Liver (tissue), 2 donors: Measurements from ENCODE around the gene KRTAP5-2.

Source experiments
- CTCF ChIP-seq: fragments of 150-350 bp; IDR thresholded peaks from 2 replicates; pipeline ENCODE4 v1.5.1; 2017; ENCODE audit warnings: improper control_type of control experiment, low read depth, low read length; ENCODE audit not compliant: missing input control
- FOXA1 ChIP-seq: IDR thresholded peaks from 2 replicates; pipeline ENCODE4 v1.6.1; 2016; ENCODE audit warnings: antibody characterized with exemption
- YY1 ChIP-seq: IDR thresholded peaks from 2 replicates; pipeline ENCODE4 v1.6.1; 2016; ENCODE audit warnings: antibody characterized with exemption, mild to moderate bottlenecking
- donor health status: healthy.

GRCh38 chr11:1632053-1632714, 34.1 kb upstream of the KRTAP5-2 start:
- TF ChIP-seq YY1 (no peak), CTCF (no peak), FOXA1 (no peak)
